ENCODE data around the gene GNA12.

- TF ChIP-seq CTCF (IDR thresholded peaks at IDR 0.05) = no peak
- TF ChIP-seq POLR2A (IDR thresholded peaks at IDR 0.05) = no peak
Measured at GRCh38 chr7:2826771-2827170, 17.3 kb downstream of the GNA12 start.
